ENCODE measurements around the gene SPG7. TPM values are rescaled to one million over a fixed set of nuclear protein-coding genes. Genes with fewer than 3 reads are reported as not detected.

The SPG7 gene
- total RNA-seq, 1 donor from 2014 or later = 184 TPM

- H3K4me3 Mint-ChIP-seq (ENCODE audit: low read depth) = peak overlapping the region; percentile 59
- H3K9me3 Mint-ChIP-seq (ENCODE audit: low read depth) = no peaks in the 10 kb centered on the region
- H3K36me3 Mint-ChIP-seq (ENCODE audit: insufficient read depth) = peaks cover 16% of the 10 kb centered on the region
- H3K27me3 Mint-ChIP-seq = no peaks in the 10 kb centered on the region
- peak overlapping the region; percentile 11 for H3K27ac Mint-ChIP-seq
- peak; percentile 69 for DNase-seq (ENCODE audit: low spot score, unreplicated experiment)
- peaks cover 13% of the 10 kb centered on the region for H3K4me1 Mint-ChIP-seq (ENCODE audit: low read depth)
- peak; percentile 73 for TF ChIP-seq CTCF (IDR thresholded peaks at IDR 0.05; ENCODE audit: unreplicated experiment)
Measured at GRCh38 chr16:89556750-89557689, 48.8 kb downstream of the SPG7 start.

GRCh38 chr16:89557690-89558490 lies 49.7 kb downstream of the SPG7 start:
- DNase-seq (ENCODE audit: low spot score, unreplicated experiment) = no peak
- H3K36me3 Mint-ChIP-seq (ENCODE audit: insufficient read depth) = peaks cover 21% of the 10 kb centered on the region
- no peaks in the 10 kb centered on the region for H3K9me3 Mint-ChIP-seq (ENCODE audit: low read depth)
- no peak for TF ChIP-seq CTCF (IDR thresholded peaks at IDR 0.05; ENCODE audit: unreplicated experiment)
- H3K4me1 Mint-ChIP-seq (ENCODE audit: low read depth) = peaks cover 18% of the 10 kb centered on the region
- peak overlapping the region; percentile 59 for H3K4me3 Mint-ChIP-seq (ENCODE audit: low read depth)
- H3K27ac Mint-ChIP-seq = peak overlapping the region; percentile 11
- no peaks in the 10 kb centered on the region for H3K27me3 Mint-ChIP-seq

GRCh38 chr16:89560378-89561141 lies 52.4 kb downstream of the SPG7 start, which contains the start of gene RPL13:
Gene RPL13 (plus strand): TSS chr16:89560682. CDS start chr16:89560960, 278 bp downstream.
- H3K36me3 Mint-ChIP-seq (ENCODE audit: insufficient read depth) = peaks cover 32% of the 10 kb centered on the region
- no peaks in the 10 kb centered on the region for H3K27me3 Mint-ChIP-seq
- peak within 1 kb of the TSS; percentile 90 for H3K4me3 Mint-ChIP-seq (ENCODE audit: low read depth)
- no peaks in the 10 kb centered on the region for H3K9me3 Mint-ChIP-seq (ENCODE audit: low read depth)
- peak within 1 kb of the TSS; percentile 99 for H3K27ac Mint-ChIP-seq
- DNase-seq (ENCODE audit: low spot score, unreplicated experiment) = peak; percentile 84
- peaks cover 30% of the 10 kb centered on the region for H3K4me1 Mint-ChIP-seq (ENCODE audit: low read depth)
- TF ChIP-seq CTCF (IDR thresholded peaks at IDR 0.05; ENCODE audit: unreplicated experiment) = no peak

GRCh38 chr16:89561142-89561883 lies 53.1 kb downstream of the SPG7 start:
- no peak for TF ChIP-seq CTCF (IDR thresholded peaks at IDR 0.05; ENCODE audit: unreplicated experiment)
- peaks cover 33% of the 10 kb centered on the region for H3K4me1 Mint-ChIP-seq (ENCODE audit: low read depth)
- peak overlapping the region; percentile 90 for H3K4me3 Mint-ChIP-seq (ENCODE audit: low read depth)
- DNase-seq (ENCODE audit: low spot score, unreplicated experiment) = no peak
- peak overlapping the region; percentile 90 for H3K27ac Mint-ChIP-seq
- H3K36me3 Mint-ChIP-seq (ENCODE audit: insufficient read depth) = peaks cover 32% of the 10 kb centered on the region
- peaks cover 2% of the 10 kb centered on the region for H3K27me3 Mint-ChIP-seq
- H3K9me3 Mint-ChIP-seq (ENCODE audit: low read depth) = no peaks in the 10 kb centered on the region
